Measurements from ENCODE around the gene MB21D2. TPM values are rescaled to one million over a fixed set of nuclear protein-coding genes. Genes with fewer than 3 reads are reported as not detected.
A peak's percentile ranks its signal among the peaks of the same experiment; 100 is the strongest.
"Not testable (repeated sequence)": the region's sequence is repeated elsewhere in the genome, so short reads cannot be mapped to it uniquely, and the experiment has no call there.

MB21D2 gene
- total RNA-seq, 1 donor from 2014 or later, result 13.4 TPM

- peaks cover 26% of the 10 kb centered on the region for H3K4me1 Mint-ChIP-seq (ENCODE audit: low read depth)
Observed at GRCh38 chr3:192855434-192855833, 62.2 kb downstream of the MB21D2 start.

GRCh38 chr3:192851821-192852372 lies 65.8 kb downstream of the MB21D2 start:
- no peaks in the 10 kb centered on the region for H3K36me3 Mint-ChIP-seq (ENCODE audit: insufficient read depth)
- peaks cover 34% of the 10 kb centered on the region for H3K4me1 Mint-ChIP-seq (ENCODE audit: low read depth)
- DNase-seq (ENCODE audit: low spot score, unreplicated experiment), result no peak
- H3K9me3 Mint-ChIP-seq (ENCODE audit: low read depth), result no peaks in the 10 kb centered on the region
- no peak for TF ChIP-seq CTCF (IDR thresholded peaks at IDR 0.05; ENCODE audit: unreplicated experiment)
- H3K27me3 Mint-ChIP-seq, result no peaks in the 10 kb centered on the region
- peak overlapping the region; percentile 30 for H3K27ac Mint-ChIP-seq
- no peak overlapping the region for H3K4me3 Mint-ChIP-seq (ENCODE audit: low read depth)

More at GRCh38 chr3:192855434-192855833, 62.2 kb downstream of the MB21D2 start:
- no peak for TF ChIP-seq CTCF (IDR thresholded peaks at IDR 0.05; ENCODE audit: unreplicated experiment)
- no peaks in the 10 kb centered on the region for H3K36me3 Mint-ChIP-seq (ENCODE audit: insufficient read depth)
- no peak for DNase-seq (ENCODE audit: low spot score, unreplicated experiment)
- H3K4me3 Mint-ChIP-seq (ENCODE audit: low read depth), result no peak overlapping the region
- H3K27ac Mint-ChIP-seq, result no peak overlapping the region
- H3K9me3 Mint-ChIP-seq (ENCODE audit: low read depth), result no peaks in the 10 kb centered on the region
- no peaks in the 10 kb centered on the region for H3K27me3 Mint-ChIP-seq

- H3K27ac Mint-ChIP-seq, result peak overlapping the region; percentile 93
- TF ChIP-seq CTCF (IDR thresholded peaks at IDR 0.05; ENCODE audit: unreplicated experiment), result no peak
- peaks cover 34% of the 10 kb centered on the region for H3K4me1 Mint-ChIP-seq (ENCODE audit: low read depth)
- H3K27me3 Mint-ChIP-seq, result no peaks in the 10 kb centered on the region
- DNase-seq (ENCODE audit: low spot score, unreplicated experiment), result no peak
- no peaks in the 10 kb centered on the region for H3K9me3 Mint-ChIP-seq (ENCODE audit: low read depth)
- H3K4me3 Mint-ChIP-seq (ENCODE audit: low read depth), result no peak overlapping the region
- H3K36me3 Mint-ChIP-seq (ENCODE audit: insufficient read depth), result no peaks in the 10 kb centered on the region
Observed at GRCh38 chr3:192850451-192850981, 67.1 kb downstream of the MB21D2 start.

- H3K4me1 Mint-ChIP-seq (ENCODE audit: low read depth), result peaks cover 34% of the 10 kb centered on the region
- not testable (repeated sequence) for H3K9me3 Mint-ChIP-seq (ENCODE audit: low read depth); H3K36me3 Mint-ChIP-seq (ENCODE audit: insufficient read depth); H3K27me3 Mint-ChIP-seq; DNase-seq (ENCODE audit: low spot score, unreplicated experiment); H3K27ac Mint-ChIP-seq; H3K4me3 Mint-ChIP-seq (ENCODE audit: low read depth)
Observed at GRCh38 chr3:192849821-192850220, 67.8 kb downstream of the MB21D2 start.

DNA sequence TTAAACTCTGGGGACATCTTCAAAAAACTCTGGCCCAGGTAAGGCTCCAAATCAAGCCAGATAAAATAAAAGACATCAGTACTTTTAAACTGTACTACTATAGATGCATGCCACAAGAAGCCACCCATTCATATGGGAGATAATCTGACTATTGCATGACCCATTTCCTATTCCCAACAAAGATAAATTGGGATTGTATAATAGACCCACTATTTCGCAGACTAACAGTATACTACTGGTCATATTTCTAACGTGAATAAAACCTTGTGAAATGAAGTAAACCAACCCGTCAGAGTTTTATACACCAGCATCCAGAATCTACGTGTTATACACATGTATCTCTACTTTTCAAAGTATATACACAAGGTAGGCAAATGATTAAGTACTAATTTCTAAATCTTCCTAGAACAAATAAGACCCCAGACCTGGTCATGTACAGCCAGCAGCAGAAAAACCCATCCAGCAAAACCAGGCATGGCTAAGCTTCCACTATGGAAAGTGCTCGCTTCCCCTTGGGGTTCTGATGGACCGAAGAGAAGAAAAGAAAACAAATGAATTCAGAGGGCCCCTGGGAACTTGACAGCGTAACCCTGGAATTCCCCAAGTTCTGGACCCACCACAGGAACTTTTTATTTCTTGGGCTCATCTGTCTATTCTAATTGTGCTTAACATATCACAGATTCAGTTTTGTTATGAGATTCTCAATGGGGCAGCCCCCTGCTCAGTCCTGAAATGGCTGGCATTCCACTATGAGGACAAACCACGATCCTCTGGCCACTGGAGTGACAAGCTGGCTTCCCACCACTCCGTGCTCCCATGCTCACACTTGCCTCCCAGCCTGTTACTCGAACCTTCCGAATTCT lies 69.1 kb downstream of the MB21D2 start:
- no peaks in the 10 kb centered on the region for H3K9me3 Mint-ChIP-seq (ENCODE audit: low read depth)
- no peak for TF ChIP-seq CTCF (IDR thresholded peaks at IDR 0.05; ENCODE audit: unreplicated experiment)
- no peaks in the 10 kb centered on the region for H3K27me3 Mint-ChIP-seq
- no peak overlapping the region for H3K27ac Mint-ChIP-seq
- peaks cover 37% of the 10 kb centered on the region for H3K4me1 Mint-ChIP-seq (ENCODE audit: low read depth)
- no peaks in the 10 kb centered on the region for H3K36me3 Mint-ChIP-seq (ENCODE audit: insufficient read depth)
- DNase-seq (ENCODE audit: low spot score, unreplicated experiment), result no peak
- H3K4me3 Mint-ChIP-seq (ENCODE audit: low read depth), result no peak overlapping the region
